GM21367 (cell line): ENCODE measurements around the gene NPBWR2.
"Not testable (repeated sequence)": the region's sequence is repeated elsewhere in the genome, so short reads cannot be mapped to it uniquely, and the experiment has no call there.

Source experiments
- ATAC-seq: cut with Tn5 transposase; IDR thresholded peaks from one replicate; pipeline ENCODE4 v1.9.1; 2021; ENCODE audit not compliant: unreplicated experiment

Gene NPBWR2

DNA sequence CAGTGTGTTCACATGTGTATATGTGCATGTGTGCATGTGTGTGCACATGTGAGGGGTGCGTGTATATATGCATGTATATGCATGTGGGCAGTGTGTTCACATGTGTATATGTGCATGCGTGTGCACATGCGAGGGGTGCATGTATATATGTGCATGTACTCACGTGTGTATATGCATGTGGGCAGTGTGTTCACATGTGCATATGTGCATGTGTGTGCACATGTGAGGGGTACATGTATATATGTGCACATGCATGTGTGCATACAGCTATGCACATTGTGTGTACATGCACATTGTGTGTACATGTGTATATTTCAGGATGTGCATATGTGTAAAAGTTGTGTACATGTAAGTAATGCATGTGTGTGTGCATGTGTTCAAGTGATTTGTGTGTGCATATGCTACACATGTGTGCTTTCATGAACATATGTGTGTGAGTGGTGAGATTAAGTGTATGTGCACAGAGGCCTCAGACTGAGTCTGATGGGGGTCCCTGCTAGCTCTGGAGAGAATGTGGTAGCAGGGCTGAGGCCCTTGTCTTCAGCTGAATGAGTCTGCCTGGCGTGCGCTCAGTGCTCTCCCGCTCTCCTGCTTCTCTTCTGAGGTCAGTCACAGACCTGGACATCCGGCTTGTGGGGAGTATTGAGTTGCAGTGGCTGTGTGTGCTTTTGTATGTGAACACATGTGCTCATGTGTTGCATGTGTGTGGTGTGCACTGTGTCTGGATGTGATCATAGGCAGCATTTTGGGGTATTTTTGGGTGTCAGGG, 37.0 kb upstream of the NPBWR2 start:
- no peak for ATAC-seq

DNA sequence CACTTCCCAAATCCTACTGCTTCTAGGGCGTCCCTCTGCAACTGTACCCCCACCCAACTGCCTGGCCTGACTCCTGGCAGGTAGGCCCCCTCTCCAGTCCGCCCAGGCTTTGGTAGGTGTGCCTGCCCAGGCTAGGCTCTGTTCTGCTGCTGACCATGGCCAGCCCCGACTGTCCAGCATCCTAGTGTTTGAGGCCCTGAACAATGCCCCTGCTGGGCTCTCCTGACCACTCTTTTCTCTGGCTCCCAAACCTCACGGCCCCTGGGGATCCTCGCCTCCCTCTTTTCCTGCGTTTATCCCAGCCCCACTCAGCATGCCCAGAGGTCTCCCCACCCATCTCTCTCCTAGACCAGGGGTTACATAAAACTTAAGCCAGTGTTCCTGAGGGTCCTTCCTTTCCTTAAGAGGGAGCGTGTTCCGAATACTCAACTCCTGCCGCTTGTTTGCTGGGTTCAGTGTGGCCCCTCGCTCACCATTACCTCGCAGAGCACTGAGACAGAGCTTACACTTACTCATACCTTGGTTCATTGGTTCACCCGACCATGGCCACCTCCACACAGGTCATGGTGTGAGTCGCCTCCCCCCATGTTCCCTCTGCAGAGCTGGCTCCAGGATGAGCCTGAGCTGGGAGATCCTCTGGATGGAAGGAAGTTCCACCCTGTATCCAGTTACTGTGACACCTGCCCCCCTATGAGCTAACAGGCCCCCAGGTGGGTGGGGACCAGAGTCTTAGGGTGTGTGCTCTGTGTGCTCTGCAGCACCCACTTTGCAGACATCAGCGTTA, 35.8 kb upstream of the NPBWR2 start:
- no peak for ATAC-seq

DNA sequence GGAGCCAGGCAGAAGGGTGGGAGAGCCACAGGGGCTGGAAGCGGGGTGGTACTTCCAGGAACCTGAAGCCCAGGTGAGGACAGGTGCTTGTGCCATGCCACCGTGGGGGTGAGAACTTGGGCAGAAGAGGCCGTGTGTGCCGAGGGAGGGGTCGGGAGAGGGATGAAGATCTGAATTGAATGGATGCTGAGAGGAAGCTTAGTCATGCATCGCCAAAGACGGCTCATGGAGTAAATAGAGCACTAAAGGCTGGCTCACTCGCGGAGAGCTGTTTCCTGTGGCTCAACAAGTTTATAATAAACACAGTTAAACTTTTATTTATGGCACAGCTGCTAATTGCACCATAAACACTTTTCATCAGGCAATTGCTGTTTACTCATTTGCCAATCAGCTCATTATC, 35.2 kb upstream of the NPBWR2 start:
- ATAC-seq, result no peak

DNA sequence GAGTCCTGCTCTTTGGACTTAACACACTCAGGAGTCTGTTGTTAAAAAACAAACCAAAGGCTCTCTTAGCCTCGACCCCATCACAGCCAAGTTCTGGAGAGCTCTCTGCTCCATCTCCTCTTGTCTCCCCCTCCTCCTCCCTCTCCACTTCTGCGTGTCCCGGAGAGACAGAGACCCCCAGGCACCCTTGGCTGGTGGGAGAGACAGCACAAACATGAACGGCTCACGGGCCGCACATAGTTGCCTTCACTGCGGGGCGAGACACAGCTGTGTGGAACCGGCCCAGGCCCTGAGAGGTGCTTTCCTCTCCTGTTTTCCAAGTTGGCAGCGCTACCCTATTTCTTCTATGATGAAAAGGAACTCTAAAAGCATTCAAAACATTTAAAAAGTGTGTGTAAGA, 33.6 kb upstream of the NPBWR2 start:
- ATAC-seq, result no peak

DNA sequence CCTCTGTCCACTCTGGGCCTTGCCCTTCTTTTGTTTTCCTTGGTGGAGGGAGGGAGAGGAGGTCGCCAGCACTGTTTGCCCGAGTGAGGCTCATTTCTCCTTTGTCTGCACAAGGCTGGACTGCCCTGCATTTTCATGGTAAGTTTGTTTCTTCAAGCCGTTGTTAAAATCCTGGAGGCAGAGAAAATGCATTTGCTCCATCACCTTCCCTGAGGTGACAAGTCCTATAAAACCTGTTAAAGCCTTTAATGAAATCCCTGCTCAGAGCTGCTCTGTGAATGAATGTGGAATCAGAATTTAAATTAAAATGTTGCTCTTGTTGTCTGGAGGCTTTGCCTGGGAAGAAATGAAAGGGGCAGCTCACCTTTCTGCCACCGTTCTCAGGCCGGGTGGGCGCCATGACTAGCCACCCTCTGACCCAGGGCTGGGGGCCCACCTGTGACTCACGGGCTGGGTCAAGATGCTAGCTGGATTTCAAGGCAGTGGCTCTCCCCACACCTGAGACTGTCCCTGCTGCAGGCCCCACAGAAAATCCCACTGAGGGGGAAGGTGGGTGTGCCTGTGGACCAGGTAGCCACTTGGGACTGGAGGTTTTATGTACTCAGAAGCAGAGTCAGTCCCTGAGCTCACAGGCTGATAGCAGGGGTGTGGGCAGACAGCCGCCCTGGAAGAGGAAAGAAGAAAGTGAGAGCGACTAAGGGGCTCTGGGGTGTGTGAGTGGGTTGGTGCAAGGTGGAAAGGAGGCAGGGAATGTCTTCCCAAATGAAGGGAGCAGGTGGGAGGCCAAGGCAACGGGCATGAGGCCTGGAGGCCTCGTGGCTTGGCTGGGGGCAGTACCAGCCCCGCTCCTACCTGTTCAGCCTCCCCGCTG, 32.9 kb upstream of the NPBWR2 start:
- no peak for ATAC-seq

DNA sequence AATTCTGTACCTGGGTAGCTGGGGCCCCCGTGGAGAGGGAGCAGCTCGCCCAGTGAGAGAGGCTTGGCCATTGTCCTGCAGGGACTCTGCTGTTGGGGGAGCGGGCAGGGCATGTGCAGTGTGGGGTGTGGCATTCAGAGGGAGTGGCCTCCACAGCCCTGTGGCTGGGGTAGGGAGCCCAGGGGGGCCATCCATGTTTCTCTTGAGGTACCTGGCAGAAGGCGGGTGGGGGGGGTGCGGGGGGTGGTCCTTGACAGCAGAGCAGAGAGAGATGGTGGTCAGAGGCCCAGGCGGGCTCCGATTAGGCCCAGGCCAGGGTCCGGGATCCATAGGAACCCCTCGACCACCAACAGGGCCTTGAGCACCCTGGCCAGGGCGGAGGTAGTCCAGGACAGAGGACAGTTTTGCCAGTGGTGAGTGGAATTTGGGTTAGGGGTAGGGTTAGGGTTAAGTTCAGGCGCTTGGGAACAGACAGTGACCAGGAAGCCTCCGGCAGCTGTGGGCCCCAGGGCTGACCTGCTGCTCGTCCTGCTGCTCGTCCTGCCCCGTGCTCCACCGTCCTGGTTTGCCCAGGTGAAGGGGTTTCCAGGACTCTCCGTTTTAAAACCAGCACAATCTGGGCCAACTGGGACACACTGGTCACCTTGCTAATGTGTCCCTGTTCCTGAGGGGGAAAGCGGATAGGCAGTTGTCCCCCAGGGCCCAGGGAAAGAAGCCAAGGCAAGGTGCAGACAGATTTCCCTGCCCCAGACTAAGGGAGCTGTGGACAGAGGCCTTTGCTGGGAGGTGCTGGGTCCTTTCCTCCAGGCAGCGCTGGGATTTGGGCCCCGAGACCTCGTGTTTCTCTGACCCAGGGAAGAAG, 32.1 kb upstream of the NPBWR2 start:
- no peak for ATAC-seq

DNA sequence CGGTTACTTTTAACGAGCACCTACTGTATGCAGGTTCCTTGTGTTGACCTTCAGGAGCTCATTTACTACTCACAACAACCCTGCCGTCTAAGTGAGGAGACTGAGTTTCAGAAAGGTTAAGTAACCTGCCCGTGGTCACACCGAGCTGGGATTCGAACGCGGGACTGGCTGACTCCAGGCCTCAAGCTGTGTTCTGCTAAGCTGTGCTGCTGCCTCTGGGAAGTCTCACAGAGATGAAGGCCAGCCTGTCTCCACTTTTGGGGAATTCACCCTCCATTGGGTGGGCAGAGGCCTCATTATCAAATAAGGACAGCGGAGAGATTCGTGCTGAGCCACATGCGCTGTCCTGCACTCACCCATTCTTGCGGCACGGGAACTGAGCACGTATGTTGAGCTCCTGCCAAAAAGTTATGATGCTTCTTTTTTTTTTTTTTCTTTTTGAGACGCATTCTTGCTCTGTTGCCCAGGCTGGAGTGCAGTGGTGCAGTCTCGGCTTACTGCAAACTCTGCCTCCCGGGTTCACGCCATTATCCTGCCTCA, 31.0 kb upstream of the NPBWR2 start:
- no peak for ATAC-seq

DNA sequence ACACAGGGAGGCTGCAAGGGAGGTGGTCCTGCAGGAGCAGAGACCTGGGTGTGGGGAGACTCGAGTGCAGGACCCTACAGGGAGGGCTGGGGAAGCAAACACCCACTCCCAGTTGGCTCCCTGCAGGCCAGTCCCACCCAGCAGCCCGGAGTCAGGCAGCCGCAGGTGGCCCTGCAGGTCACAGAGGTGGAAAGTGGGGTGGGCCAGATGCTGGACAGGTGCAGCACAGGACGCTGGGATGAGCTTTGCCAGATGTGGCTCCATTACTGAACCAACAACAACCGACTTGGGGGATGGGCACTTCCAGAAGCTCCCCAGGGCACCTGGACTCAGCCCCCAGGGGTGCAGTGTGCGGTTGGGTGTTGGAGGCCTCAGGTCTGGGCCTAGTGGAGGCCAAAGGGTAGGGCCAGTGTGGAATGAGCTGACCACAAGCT, 30.2 kb upstream of the NPBWR2 start:
- no peak for ATAC-seq

DNA sequence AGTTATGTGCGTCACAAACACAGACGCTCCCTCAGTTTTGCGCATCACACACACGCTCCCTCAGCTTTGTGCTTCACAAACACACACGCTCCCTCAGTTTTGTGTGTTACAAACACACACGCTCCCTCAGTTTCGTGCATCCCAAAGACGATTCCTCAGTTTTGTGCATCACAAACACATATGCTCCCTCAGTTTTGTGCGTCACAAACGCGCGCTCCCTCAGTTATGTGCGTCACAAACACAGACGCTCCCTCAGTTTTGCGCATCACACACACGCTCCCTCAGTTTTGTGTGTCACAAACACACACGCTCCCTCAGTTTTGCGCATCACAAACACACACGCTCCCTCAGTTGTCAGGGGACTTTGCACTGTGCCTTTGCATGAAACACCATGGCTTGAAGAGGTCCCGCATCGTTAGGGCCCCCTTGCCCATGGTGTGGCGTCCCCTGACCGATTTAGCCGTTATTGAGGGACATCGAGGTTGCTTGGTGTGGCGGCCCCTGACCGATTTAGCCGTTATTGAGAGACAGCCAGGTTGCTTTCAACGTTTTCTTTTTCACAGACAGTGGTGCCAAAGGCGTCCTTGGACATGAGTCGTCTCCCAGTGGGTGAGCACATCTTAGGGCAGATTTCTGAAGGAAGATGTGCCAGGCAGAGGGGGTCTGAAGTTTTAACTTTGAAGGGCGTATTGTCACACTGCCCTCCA, 28.8 kb upstream of the NPBWR2 start:
- no peak for ATAC-seq

DNA sequence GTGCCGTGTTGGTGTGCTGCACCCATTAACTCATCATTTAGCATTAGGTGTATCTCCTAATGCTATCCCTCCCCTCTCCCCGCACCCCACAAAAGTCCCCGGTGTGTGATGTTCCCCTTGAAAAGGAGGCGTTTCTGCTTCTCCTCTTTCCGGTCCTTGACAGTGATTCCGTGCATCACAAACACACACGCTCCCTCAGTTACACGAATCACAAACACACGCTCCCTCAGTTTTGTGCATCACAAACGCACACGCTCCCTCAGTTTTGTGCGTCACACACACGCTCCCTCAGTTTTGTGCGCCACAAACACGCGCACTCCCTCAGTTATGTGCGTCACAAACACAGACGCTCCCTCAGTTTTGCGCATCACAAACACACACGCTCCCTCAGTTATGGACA, 27.4 kb upstream of the NPBWR2 start:
- ATAC-seq, result not testable (repeated sequence)

DNA sequence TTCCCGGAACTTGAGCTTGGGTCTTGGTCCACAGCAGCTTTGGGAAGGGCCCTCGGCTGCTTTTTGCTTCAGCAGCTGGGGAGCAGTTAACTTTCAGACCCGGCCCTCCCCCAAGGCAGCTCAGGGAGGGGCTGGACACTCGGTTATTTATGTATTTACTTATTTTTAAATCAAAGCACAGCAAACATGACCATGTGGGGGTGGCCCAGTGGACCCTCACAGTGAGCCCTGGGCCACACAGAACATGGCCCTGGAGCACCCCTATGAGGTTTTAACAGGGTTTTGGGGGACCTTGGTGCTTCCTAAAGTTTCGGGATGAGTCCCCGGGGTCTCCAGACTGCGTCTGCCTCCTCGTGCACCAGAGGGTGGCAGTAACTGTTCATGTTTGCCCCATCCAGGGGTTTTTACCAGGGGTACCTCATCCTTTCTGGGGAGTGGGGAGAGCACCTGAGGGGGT, 26.6 kb upstream of the NPBWR2 start:
- no peak for ATAC-seq

DNA sequence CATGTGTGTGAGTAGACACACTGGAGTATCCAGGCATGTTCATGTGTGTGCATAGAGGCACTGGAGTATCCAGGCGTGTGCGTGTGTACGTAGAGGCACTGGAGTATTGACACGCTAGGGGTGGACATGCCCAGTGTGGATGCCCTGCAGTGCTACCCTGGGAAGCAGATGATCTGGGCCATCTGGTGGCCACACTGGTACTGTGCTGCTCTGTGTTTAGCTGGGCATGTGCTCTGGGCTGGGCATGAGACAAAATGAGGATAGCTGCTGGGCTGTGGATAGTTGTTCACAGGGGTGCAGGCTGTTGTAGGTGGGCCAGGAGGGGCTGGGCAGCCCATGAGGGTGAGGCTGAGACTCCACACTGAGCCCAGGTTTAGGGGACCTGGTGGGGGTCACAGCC, 24.0 kb upstream of the NPBWR2 start:
- ATAC-seq, result no peak

DNA sequence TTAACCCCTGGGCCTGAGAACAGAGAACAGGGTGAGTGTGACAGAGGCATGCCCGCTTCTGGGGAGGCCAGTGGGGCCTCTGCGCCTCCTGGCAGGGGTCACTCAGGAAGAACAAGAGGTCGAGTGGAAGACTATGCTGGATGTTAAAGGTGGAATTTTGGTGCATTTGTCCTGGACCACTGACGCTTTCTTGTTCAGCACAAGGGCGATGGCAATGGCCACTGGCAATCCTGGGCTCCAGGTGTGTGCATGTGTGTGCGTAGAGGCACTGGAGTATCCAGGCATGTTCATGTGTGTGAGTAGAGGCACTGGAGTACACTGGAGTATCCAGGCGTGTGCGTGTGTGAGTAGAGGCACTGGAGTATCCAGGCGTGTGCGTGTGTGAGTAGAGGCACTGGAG, 23.5 kb upstream of the NPBWR2 start:
- ATAC-seq, result no peak

DNA sequence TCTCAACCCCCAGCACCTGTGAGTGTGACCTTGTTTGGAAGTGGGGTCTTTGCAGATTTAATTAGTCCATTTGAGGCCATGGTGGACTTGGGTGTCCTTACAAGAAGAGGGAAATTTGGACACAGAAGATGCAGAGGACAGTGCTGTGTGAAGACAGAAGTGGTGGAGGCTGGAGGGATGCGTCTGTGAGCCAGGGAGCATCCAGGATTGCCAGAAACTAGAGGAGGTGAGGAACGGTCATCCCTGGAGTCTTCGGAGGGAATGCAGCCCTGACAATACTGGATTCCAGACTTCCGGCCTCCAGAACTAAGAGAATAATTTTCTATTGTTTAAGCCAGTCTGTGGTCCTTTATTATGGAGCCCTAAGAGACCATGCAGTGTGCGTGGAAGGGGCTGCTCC, 22.9 kb upstream of the NPBWR2 start:
- ATAC-seq, result no peak

DNA sequence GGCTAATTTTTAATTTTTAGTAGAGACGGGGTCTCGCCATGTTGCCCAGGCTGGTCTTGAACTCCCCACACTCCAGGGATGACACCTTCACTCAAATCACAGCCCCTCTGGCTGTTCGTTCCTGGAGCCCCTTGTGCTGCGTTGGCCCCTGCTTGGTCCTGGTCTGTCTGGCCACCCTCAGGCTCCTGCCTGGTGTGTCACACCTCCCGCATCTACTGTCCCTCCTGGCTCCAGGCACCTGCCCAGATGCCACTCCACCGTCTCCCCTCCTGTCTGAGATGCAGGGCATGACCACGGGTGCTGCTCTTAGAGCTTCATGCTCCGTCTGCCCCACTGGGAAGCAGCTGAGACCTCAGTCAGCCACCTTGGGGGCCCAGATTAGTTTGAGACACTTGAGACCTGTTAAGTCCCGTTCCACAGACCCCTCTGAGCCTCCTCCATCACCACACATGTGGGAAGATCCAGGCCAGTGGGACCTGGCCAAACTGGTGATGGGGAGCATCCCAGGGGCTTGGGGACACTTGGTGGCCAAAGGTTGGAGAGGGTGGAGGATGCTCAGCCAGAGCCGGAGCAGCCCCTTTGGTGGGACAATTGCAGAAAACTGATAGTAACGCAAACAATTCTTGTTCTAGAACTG, 21.9 kb upstream of the NPBWR2 start:
- ATAC-seq, result no peak

DNA sequence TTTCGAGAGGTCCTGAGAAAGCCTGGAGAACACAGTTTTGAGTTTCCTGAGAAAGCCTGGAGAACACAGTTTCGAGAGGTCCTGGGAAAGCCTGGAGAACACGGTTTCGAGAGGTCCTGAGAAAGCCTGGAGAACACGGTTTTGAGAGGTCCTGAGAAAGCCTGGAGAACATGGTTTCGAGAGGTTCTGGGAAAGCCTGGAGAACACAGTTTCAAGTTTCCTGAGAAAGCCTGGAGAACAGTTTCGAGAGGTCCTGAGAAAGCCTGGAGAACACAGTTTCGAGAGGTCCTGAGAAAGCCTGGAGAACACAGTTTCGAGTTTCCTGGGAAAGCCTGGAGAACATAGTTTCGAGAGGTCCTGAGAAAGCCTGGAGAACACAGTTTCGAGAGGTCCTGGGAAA, 16.2 kb upstream of the NPBWR2 start:
- ATAC-seq, result not testable (repeated sequence)

DNA sequence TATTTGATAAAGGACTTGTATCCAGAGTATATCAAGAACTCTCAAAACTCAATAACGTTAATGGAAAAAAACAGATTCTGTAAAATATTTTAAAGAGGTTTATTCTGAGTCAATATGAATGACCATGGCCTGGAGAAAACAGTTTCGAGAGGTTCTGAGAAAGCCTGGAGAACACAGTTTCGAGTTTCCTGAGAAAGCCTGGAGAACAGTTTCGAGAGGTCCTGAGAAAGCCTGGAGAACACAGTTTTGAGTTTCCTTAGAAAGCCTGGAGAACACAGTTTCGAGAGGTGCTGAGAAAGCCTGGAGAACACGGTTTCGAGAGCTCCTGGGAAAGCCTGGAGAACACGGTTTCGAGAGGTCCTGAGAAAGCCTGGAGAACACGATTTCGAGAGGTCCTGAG, 15.6 kb upstream of the NPBWR2 start:
- not testable (repeated sequence) for ATAC-seq

DNA sequence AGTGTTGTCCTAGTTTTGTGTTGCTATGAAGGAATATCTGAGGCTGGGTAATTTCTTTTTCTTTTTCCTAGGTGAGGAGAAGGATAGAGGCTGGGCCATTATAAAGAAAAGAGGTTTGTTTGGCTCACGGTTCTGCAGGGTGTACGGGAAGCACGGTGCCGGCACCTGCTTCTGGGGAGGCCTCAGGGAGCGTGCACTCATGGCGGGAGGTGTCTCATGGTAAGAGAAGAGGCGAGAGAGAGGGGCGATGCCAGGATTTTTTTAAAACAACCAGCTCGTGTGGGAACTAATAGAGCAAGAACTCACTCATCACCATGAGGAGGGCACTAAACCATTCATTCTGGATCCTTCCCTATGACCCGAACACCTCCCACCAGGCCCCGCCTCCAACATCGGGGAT, 14.2 kb upstream of the NPBWR2 start:
- no peak for ATAC-seq

DNA sequence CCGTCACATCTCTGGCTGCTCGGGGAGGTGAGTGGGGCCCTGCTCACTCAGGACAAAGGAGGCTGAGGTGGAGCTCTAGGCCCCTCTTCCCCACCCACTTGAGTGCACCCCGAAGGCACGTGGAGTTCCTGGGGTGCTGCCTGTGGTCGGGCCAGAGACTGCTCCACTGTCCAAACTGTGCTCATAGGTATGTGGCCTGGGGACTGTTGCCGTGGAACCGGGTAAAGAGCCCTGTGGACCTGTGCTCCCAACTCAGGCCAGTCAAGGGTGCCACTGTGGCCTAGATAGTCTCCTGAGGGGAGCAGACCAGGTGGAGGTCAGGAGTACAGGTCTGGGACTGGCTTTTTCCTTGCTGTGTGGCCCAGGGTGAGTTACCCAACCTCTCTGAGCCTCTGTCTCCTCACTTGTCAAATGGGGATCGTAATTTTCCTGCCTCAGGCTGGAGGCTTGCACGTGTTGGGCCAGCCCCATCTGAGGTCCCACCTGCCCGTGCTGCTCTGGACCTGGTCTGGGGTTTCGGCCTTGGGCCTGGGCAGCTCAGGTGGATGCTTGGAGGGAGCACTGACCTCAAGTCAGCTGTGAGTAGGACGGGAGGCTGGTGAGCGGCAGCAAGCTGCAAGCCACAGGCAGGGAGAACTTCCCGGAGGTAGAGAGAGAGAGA, 12.4 kb upstream of the NPBWR2 start:
- ATAC-seq, result no peak
